ENCODE results near the gene NDUFS1.

Gene NDUFS1

GRCh38 chr2:206098471-206098870 is 60.8 kb downstream of the NDUFS1 start:
- no peaks in the 10 kb centered on the region for H3K9me3 ChIP-seq (ENCODE audit: severe bottlenecking)
- no peaks in the 10 kb centered on the region for H3K27me3 ChIP-seq (ENCODE audit: insufficient read depth, low read depth, severe bottlenecking)
- DNase-seq, result no peak
- H3K36me3 ChIP-seq, result no peaks in the 10 kb centered on the region
- TF ChIP-seq CTCF (IDR thresholded peaks at IDR 0.05; ENCODE audit: low read depth, low read length), result no peak
- H3K27ac ChIP-seq, result no peak overlapping the region
- H3K4me3 ChIP-seq (ENCODE audit: low read depth, low read length), result no peak overlapping the region

GRCh38 chr2:206096876-206097275 is 62.4 kb downstream of the NDUFS1 start:
- Histone ChIP-seq H3K36me3 (no peaks in the 10 kb centered on the region), H3K27me3 (ENCODE audit: insufficient read depth, low read depth, severe bottlenecking) (no peaks in the 10 kb centered on the region), H3K4me3 (ENCODE audit: low read depth, low read length) (no peak overlapping the region), H3K27ac (no peak overlapping the region), H3K9me3 (ENCODE audit: severe bottlenecking) (no peaks in the 10 kb centered on the region)
- no peak for DNase-seq
- no peak for TF ChIP-seq CTCF (IDR thresholded peaks at IDR 0.05; ENCODE audit: low read depth, low read length)

GRCh38 chr2:206095536-206096332 is 63.5 kb downstream of the NDUFS1 start:
- no peak for DNase-seq

GRCh38 chr2:206092297-206092696 is 66.9 kb downstream of the NDUFS1 start:
- no peak for TF ChIP-seq CTCF (IDR thresholded peaks at IDR 0.05; ENCODE audit: low read depth, low read length)
- DNase-seq, result no peak
- Histone ChIP-seq H3K4me3 (ENCODE audit: low read depth, low read length) (no peak overlapping the region), H3K9me3 (ENCODE audit: severe bottlenecking) (no peaks in the 10 kb centered on the region), H3K27me3 (ENCODE audit: insufficient read depth, low read depth, severe bottlenecking) (no peaks in the 10 kb centered on the region), H3K36me3 (no peaks in the 10 kb centered on the region; the same call in 1 of the 2 replicates), H3K27ac (no peak overlapping the region)

More at GRCh38 chr2:206095536-206096332, 63.5 kb downstream of the NDUFS1 start:
- Histone ChIP-seq H3K27ac (no peak overlapping the region), H3K27me3 (ENCODE audit: insufficient read depth, low read depth, severe bottlenecking) (no peaks in the 10 kb centered on the region), H3K36me3 (no peaks in the 10 kb centered on the region; the same call in 1 of the 2 replicates), H3K9me3 (ENCODE audit: severe bottlenecking) (no peaks in the 10 kb centered on the region), H3K4me3 (ENCODE audit: low read depth, low read length) (no peak overlapping the region)
- no peak for TF ChIP-seq CTCF (IDR thresholded peaks at IDR 0.05; ENCODE audit: low read depth, low read length)

GRCh38 chr2:206088248-206088647 is 71.0 kb downstream of the NDUFS1 start:
- Histone ChIP-seq H3K27ac (no peak overlapping the region), H3K4me3 (ENCODE audit: low read depth, low read length) (no peak overlapping the region)
- no peak for TF ChIP-seq CTCF (IDR thresholded peaks at IDR 0.05; ENCODE audit: low read depth, low read length)

More at GRCh38 chr2:206088248-206088647, 71.0 kb downstream of the NDUFS1 start:
- H3K36me3 ChIP-seq, result no peaks in the 10 kb centered on the region; the same call in 1 of the 2 replicates
- no peak for DNase-seq
- no peaks in the 10 kb centered on the region for H3K9me3 ChIP-seq (ENCODE audit: severe bottlenecking)
- H3K27me3 ChIP-seq (ENCODE audit: insufficient read depth, low read depth, severe bottlenecking), result no peaks in the 10 kb centered on the region

Data from WERI-Rb-1 (cell line).